Stimulated activated naive CD8-positive, alpha-beta T cell treated with anti-CD3 and anti-CD28 coated beads, Interleukin-15, Interleukin-2, amounts not matched to agents 100 ng/mL and 50 ng/mL, for 24 hours (primary cell): ENCODE results near the gene SYT6.

Experiments used
- H3K27ac Mint-ChIP-seq: one replicate; pipeline ENCODE4 v1.8.0; 2021; ENCODE audit warnings: mild to moderate bottlenecking, mixed read lengths
- H3K27me3 Mint-ChIP-seq: one replicate; pipeline ENCODE4 v1.8.0; 2021; ENCODE audit warnings: mixed read lengths
- H3K36me3 Mint-ChIP-seq: one replicate; pipeline ENCODE4 v1.8.0; 2021; ENCODE audit warnings: low read depth, mixed read lengths
- H3K4me1 Mint-ChIP-seq: one replicate; pipeline ENCODE4 v1.8.0; 2021; ENCODE audit warnings: low read depth, mixed read lengths
- H3K4me3 Mint-ChIP-seq: one replicate; pipeline ENCODE4 v1.8.0; 2021; ENCODE audit warnings: mild to moderate bottlenecking, mixed read lengths
- H3K9me3 Mint-ChIP-seq: one replicate; pipeline ENCODE4 v1.8.0; 2021; ENCODE audit warnings: mixed read lengths

The SYT6 gene

DNA sequence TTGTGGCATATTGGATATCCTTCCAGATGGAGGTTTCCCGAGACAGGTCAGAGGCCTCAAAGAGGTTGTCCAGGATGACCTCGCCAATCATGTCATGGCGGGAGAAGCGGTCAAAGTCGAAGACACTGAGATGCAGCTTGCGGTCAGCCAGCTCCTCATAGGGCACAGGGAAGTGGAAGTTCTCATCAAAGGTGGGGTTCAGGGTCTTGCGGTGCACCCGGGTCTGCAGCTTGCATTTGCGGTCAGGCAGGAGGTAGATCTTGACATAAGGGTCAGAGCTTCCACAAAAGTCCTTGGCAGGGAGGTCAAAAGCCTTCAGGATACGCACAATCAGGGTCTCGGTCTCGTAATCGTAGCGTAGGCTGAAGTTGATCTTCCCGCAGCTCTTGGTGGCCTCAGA is 16.2 kb downstream of the SYT6 start:
- H3K4me3 Mint-ChIP-seq = no peak overlapping the region
- H3K36me3 Mint-ChIP-seq = no peaks in the 10 kb centered on the region
- H3K27me3 Mint-ChIP-seq = peaks cover 6% of the 10 kb centered on the region
- no peak overlapping the region for H3K27ac Mint-ChIP-seq
- H3K4me1 Mint-ChIP-seq = no peaks in the 10 kb centered on the region
- no peaks in the 10 kb centered on the region for H3K9me3 Mint-ChIP-seq

DNA sequence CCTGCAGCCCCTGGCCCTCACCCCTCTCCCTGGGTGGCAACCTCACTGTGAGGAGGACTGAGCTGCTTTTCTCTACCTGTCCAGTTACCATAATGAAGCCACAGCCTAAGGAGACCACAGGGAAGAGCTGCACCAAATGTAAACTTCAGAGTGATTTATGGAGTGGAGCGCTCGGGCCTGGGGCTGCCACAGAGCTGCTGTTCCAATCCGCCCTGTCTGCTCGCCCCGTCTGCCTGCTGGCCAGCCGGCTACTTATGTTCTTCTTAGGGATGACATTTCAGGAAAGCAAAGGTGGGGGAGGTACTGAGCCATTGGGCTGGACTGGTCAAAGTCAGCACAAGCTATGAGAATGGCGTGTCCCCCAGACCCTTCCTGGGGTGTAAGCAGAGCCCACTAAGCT is 17.9 kb downstream of the SYT6 start:
- Mint-ChIP-seq H3K27ac (no peak overlapping the region), H3K9me3 (no peaks in the 10 kb centered on the region), H3K4me1 (no peaks in the 10 kb centered on the region), H3K36me3 (no peaks in the 10 kb centered on the region), H3K27me3 (peaks cover 4% of the 10 kb centered on the region), H3K4me3 (no peak overlapping the region)

DNA sequence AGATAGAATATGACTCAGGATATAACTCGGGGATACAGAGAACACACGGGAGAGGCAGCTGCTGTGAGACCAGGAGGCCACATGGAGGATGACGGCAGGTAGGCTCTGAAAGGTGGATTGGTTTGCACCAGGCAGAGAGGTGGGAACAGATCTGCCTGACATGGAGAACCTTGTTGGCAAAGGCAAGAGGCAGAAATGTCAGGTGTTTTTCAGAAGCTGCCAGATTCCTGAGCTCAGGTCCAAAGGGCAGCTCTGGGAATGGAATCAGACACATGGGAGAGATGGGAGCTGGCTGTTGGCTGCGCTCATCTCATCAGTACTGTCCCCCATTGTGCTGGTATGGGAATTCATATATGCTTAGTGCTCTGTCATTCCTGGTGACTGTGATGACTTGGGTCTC is 19.2 kb downstream of the SYT6 start:
- Mint-ChIP-seq H3K4me3 (no peak overlapping the region), H3K27ac (no peak overlapping the region), H3K27me3 (peaks cover 4% of the 10 kb centered on the region), H3K4me1 (peaks cover under 1% of the 10 kb centered on the region), H3K36me3 (no peaks in the 10 kb centered on the region), H3K9me3 (no peaks in the 10 kb centered on the region)

GRCh38 chr1:114133129-114133528 is 20.5 kb downstream of the SYT6 start:
- Mint-ChIP-seq H3K4me3 (no peak overlapping the region), H3K27ac (no peak overlapping the region), H3K36me3 (no peaks in the 10 kb centered on the region), H3K9me3 (no peaks in the 10 kb centered on the region), H3K4me1 (peaks cover 7% of the 10 kb centered on the region), H3K27me3 (peaks cover 4% of the 10 kb centered on the region)

DNA sequence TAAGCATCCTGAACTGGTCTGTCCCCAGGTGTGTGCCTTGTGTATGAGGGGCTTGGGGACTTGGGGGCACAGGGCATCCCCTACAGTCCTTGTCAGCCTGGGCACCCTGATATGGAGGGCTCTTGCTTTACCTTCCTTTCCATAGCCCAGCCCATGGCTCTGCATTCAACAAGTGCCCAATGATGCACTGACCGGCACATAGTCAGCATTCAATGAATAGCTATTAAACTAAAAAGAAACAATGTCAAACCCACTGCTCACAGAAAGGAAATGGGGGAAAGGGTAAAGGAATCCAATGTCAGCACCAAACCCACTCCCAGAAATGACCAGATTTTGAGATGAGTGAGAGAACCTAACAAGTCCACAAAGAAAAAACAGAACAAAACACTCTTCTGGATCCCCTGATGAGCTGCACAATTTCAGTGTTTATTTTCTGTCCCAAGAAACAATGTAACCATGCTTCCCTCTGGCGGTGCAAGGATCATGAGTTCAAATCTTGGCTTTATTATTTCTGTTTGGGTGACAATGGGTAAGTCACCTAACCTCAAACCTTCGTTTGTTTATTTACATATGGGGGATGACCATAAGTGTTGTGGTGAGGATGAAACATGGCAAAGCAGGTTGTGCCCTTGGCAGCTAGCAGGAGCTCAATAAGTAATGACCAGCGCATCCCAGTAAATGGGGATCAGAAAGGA is 22.0 kb downstream of the SYT6 start:
- H3K9me3 Mint-ChIP-seq = no peaks in the 10 kb centered on the region
- H3K27me3 Mint-ChIP-seq = peaks cover 4% of the 10 kb centered on the region
- no peak overlapping the region for H3K27ac Mint-ChIP-seq
- peaks cover 7% of the 10 kb centered on the region for H3K4me1 Mint-ChIP-seq
- H3K4me3 Mint-ChIP-seq = no peak overlapping the region
- H3K36me3 Mint-ChIP-seq = no peaks in the 10 kb centered on the region

- no peaks in the 10 kb centered on the region for H3K9me3 Mint-ChIP-seq
- no peaks in the 10 kb centered on the region for H3K36me3 Mint-ChIP-seq
- peaks cover 4% of the 10 kb centered on the region for H3K27me3 Mint-ChIP-seq
- no peak overlapping the region for H3K4me3 Mint-ChIP-seq
- H3K4me1 Mint-ChIP-seq = peaks cover 7% of the 10 kb centered on the region
- H3K27ac Mint-ChIP-seq = no peak overlapping the region
These were observed 22.7 kb downstream of the SYT6 start for GRCh38 chr1:114130846-114131525.

- no peaks in the 10 kb centered on the region for H3K36me3 Mint-ChIP-seq
- no peak overlapping the region for H3K27ac Mint-ChIP-seq
- peaks cover 4% of the 10 kb centered on the region for H3K27me3 Mint-ChIP-seq
- peaks cover 7% of the 10 kb centered on the region for H3K4me1 Mint-ChIP-seq
- no peaks in the 10 kb centered on the region for H3K9me3 Mint-ChIP-seq
- H3K4me3 Mint-ChIP-seq = no peak overlapping the region
These were observed 23.5 kb downstream of the SYT6 start for GRCh38 chr1:114130213-114130612.

- H3K27ac Mint-ChIP-seq = no peak overlapping the region
These were observed 25.4 kb downstream of the SYT6 start for GRCh38 chr1:114128293-114128692.

DNA sequence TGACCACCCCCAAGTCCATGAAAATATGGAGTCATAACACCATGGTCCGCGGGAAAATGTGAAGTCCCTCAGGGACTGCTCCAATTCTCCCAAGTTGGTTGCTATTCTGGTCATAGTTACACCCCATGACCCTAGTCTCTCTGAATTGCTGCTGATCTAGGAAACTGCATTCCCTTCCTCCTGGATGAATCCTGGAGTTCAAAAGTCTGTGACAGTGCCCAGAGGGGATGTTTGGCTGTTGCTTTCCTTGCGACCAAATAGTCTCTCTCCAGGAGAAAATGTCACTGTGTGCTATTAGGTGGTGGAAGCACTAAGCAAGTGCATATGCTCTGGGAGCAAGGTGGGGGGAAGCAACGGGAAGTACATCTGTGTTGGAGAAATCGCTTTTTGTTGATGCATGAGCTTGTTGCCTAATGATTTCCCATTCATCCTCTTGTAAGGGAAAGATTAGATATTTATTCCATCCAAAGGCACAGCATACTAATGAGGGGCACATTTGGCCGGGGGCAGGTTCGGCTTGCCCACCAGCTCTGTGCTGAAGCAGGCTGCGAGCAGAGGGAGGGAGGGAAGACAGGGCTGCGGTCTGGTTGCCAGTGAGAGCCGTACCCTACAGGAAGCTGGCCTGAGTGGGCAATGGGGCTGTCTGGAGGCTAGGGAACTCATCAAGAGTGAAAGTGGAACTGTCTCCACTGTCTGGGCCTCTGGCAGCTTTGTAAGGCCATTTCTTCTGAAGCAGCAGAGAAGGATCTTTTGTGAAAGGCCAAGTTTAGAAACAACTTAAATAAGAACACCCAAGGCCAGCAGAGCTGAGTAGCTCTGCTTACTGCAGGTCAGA is 27.2 kb downstream of the SYT6 start:
- no peak overlapping the region for H3K4me3 Mint-ChIP-seq
- no peak overlapping the region for H3K27ac Mint-ChIP-seq
- H3K27me3 Mint-ChIP-seq = no peaks in the 10 kb centered on the region
- no peaks in the 10 kb centered on the region for H3K36me3 Mint-ChIP-seq
- H3K9me3 Mint-ChIP-seq = no peaks in the 10 kb centered on the region
- H3K4me1 Mint-ChIP-seq = peaks cover 7% of the 10 kb centered on the region

More at GRCh38 chr1:114128293-114128692, 25.4 kb downstream of the SYT6 start:
- H3K27me3 Mint-ChIP-seq = peaks cover 4% of the 10 kb centered on the region
- no peak overlapping the region for H3K4me3 Mint-ChIP-seq
- H3K36me3 Mint-ChIP-seq = no peaks in the 10 kb centered on the region
- H3K9me3 Mint-ChIP-seq = no peaks in the 10 kb centered on the region
- peaks cover 7% of the 10 kb centered on the region for H3K4me1 Mint-ChIP-seq

GRCh38 chr1:114124644-114125043 is 29.0 kb downstream of the SYT6 start:
- H3K4me3 Mint-ChIP-seq = no peak overlapping the region
- H3K4me1 Mint-ChIP-seq = peaks cover 7% of the 10 kb centered on the region

DNA sequence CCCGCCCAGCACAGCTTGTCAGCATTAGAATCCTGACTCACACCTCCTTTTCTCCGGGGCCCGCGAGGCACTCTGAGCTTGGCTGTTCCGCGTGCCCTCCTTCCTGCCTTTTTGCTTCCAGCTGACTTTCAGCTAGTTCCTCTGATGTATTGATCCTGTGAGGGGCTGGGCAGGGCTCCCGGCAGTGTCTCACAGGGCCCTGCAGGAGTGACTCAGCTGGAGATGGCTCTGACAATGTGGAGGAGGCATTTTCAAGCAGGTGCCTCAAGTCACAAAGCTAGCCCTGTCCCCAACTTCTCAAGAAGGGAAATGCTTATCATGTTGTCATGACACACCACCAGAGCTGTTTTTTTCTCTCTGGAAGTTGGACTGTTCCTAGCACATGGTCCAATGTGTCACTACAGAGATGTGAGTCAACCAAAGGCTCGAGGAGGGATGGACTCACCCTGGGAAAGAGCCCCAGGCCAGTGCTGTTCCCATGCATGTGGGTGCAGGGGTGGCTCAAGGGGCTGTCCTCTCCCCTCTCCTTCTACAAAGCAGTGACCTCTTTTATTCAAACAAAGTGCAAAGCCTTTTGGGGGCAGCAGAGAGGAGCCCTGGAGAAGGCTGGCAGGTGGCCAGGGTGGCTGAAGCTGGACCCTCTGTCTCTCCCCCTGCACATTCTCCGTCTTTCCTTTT is 30.6 kb downstream of the SYT6 start:
- Mint-ChIP-seq H3K27ac (no peak overlapping the region), H3K9me3 (no peaks in the 10 kb centered on the region), H3K27me3 (no peaks in the 10 kb centered on the region), H3K4me3 (no peak overlapping the region), H3K36me3 (no peaks in the 10 kb centered on the region), H3K4me1 (no peaks in the 10 kb centered on the region)

More at GRCh38 chr1:114124644-114125043, 29.0 kb downstream of the SYT6 start:
- no peaks in the 10 kb centered on the region for H3K9me3 Mint-ChIP-seq
- no peak overlapping the region for H3K27ac Mint-ChIP-seq
- H3K36me3 Mint-ChIP-seq = no peaks in the 10 kb centered on the region
- no peaks in the 10 kb centered on the region for H3K27me3 Mint-ChIP-seq

DNA sequence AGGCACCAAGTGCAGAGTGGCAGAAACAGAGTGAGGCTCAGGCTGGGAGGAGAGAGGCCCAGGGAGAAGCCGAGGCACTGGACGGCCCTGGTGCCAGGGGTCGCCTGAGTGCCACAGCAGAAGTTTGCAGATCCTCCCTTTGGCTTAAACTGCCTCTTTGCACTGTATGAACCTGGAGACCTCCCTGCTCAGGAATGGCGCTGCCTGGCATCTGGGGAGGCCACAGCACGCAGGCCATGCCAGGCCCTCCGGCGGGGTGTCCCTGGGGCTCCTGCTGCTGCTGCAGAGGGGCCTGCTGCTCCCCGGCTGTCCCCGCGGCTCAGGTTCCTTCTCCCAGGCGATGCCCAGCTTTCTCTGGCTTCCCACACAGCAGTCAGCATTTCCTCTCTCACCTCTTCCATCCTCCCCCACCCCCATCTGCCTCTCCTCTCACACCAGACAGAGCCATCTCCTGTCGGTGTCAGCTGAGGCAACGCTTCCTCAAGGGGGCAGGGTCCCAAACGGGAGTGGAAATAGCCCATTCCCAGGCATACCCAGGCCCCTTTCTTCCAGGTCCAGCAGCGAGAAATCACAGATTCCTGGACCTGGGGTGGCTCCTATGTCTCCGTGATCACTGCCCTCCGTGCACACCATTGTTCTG is 35.2 kb downstream of the SYT6 start:
- peaks cover 6% of the 10 kb centered on the region for H3K4me1 Mint-ChIP-seq
- no peaks in the 10 kb centered on the region for H3K27me3 Mint-ChIP-seq
- H3K9me3 Mint-ChIP-seq = no peaks in the 10 kb centered on the region
- H3K4me3 Mint-ChIP-seq = no peak overlapping the region
- no peak overlapping the region for H3K27ac Mint-ChIP-seq
- no peaks in the 10 kb centered on the region for H3K36me3 Mint-ChIP-seq

DNA sequence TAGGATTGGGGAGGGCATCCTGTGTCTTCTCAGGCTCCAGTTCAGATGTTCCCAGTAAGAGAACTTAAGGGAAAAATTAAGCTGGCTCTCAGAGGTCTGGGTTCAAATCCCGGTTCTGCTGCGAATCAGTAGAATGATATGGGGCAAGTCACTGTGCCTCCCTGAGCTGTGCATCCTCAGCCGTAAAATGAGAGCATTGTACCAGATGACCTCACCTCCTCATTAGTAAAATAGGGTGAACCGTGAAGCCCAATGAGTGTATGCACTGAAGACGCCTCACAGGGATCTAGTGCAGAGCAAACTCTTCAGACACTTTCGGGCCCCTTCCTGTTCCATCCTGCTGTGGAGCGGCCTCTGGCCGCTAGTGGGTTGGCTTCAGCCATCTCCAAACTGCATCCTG is 36.0 kb downstream of the SYT6 start:
- Mint-ChIP-seq H3K27ac (no peak overlapping the region), H3K4me1 (peaks cover 11% of the 10 kb centered on the region), H3K4me3 (no peak overlapping the region), H3K27me3 (no peaks in the 10 kb centered on the region), H3K36me3 (no peaks in the 10 kb centered on the region), H3K9me3 (no peaks in the 10 kb centered on the region)

DNA sequence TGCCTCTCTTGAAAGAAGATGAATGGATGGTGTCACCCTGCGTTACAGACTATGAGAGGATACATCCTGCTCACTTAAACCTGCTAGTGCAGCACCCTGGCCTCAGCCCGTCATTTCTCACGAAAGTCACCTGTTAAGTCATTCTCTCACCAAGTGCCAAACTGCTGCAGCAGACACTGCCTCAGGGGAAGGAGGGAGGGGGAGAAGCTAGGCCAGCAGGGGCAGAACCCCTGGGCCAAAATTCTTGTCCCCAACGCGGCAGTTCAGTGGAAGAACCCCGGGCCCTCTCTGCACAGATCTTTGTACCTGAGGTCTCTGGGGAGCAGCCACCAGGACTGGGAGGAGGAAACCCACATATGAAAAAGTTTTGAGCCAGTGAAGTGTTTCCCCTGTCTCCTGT is 37.6 kb downstream of the SYT6 start:
- no peak overlapping the region for H3K4me3 Mint-ChIP-seq
- no peak overlapping the region for H3K27ac Mint-ChIP-seq
- no peaks in the 10 kb centered on the region for H3K36me3 Mint-ChIP-seq
- no peaks in the 10 kb centered on the region for H3K9me3 Mint-ChIP-seq
- H3K4me1 Mint-ChIP-seq = peaks cover 11% of the 10 kb centered on the region
- H3K27me3 Mint-ChIP-seq = no peaks in the 10 kb centered on the region
